ENCODE results near the gene STAG3.

DNA sequence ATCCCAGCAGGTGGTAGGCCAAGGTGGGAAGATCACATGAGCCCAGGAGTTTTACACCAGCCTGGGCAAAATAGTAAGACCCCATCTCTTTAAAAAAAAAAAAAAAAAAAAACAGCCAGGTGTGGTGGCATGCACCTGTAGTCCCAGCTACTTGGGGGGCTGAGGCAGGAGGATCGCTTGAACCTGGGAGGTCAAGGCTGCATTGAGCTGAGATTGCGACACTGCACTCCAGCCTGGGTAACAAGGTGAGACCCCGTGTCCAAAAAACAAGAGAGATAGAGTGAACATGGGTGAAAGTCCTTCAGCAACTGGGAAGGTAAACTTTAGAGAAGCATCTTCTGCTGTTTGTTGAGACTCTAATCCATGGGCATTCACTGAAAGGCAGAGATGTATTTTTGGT is 35.3 kb upstream of the STAG3 start:
- TF ChIP-seq, protein P1, sequence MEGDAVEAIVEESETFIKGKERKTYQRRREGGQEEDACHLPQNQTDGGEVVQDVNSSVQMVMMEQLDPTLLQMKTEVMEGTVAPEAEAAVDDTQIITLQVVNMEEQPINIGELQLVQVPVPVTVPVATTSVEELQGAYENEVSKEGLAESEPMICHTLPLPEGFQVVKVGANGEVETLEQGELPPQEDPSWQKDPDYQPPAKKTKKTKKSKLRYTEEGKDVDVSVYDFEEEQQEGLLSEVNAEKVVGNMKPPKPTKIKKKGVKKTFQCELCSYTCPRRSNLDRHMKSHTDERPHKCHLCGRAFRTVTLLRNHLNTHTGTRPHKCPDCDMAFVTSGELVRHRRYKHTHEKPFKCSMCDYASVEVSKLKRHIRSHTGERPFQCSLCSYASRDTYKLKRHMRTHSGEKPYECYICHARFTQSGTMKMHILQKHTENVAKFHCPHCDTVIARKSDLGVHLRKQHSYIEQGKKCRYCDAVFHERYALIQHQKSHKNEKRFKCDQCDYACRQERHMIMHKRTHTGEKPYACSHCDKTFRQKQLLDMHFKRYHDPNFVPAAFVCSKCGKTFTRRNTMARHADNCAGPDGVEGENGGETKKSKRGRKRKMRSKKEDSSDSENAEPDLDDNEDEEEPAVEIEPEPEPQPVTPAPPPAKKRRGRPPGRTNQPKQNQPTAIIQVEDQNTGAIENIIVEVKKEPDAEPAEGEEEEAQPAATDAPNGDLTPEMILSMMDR (IDR thresholded peaks at IDR 0.05; ENCODE audit: low read depth, low read length, poor library complexity, severe bottlenecking): no peak
- TF ChIP-seq EZH2phosphoT487 (IDR thresholded peaks at IDR 0.05; ENCODE audit: borderline replicate concordance, low read length): no peak

Data from DOHH2 (cell line).